ENCODE data around the gene KLF3. TPM values are rescaled to one million over a fixed set of nuclear protein-coding genes. Genes with fewer than 3 reads are reported as not detected.
A peak's percentile ranks its signal among the peaks of the same experiment; 100 is the strongest.

KLF3 gene
- total RNA-seq, 1 experiment from 2014 or later = 49.9 TPM

GRCh38 chr4:38692421-38692820 is 28.4 kb downstream of the KLF3 start:
- CTCF ChIA-PET = interaction anchor here (0.6 kb wide), 1 partner anchor 41 kb away, joined by 4 read pairs; no protein-coding TSS in a partner anchor
- no peak overlapping the region for H3K27ac Mint-ChIP-seq (ENCODE audit: unreplicated experiment)
- no peak for TF ChIP-seq CTCF (IDR thresholded peaks at IDR 0.05; ENCODE audit: unreplicated experiment)
- no TSS peak for BruUV-seq (replicated peaks)
- no peaks in the 10 kb centered on the region for H3K9me3 Mint-ChIP-seq (ENCODE audit: low read depth, unreplicated experiment)
- H3K4me1 Mint-ChIP-seq (ENCODE audit: low read depth, unreplicated experiment) = peaks cover 17% of the 10 kb centered on the region
- H3K36me3 Mint-ChIP-seq (ENCODE audit: insufficient read depth, unreplicated experiment) = peaks cover 70% of the 10 kb centered on the region
- H3K4me3 Mint-ChIP-seq (ENCODE audit: low read depth, unreplicated experiment) = no peak overlapping the region
- H3K27me3 Mint-ChIP-seq (ENCODE audit: unreplicated experiment) = no peaks in the 10 kb centered on the region
- no peak for DNase-seq
- intact Hi-C loops (cut with micrococcal nuclease; ENCODE audit: unreplicated experiment) = no loop called here

GRCh38 chr4:38693569-38693968 is 29.6 kb downstream of the KLF3 start:
- no peak overlapping the region for H3K27ac Mint-ChIP-seq (ENCODE audit: unreplicated experiment)
- TF ChIP-seq CTCF (IDR thresholded peaks at IDR 0.05; ENCODE audit: unreplicated experiment) = no peak
- no peak for DNase-seq
- CTCF ChIA-PET = no interaction called here
- peaks cover 19% of the 10 kb centered on the region for H3K4me1 Mint-ChIP-seq (ENCODE audit: low read depth, unreplicated experiment)
- BruUV-seq (replicated peaks) = no TSS peak
- no peaks in the 10 kb centered on the region for H3K9me3 Mint-ChIP-seq (ENCODE audit: low read depth, unreplicated experiment)
- peaks cover 65% of the 10 kb centered on the region for H3K36me3 Mint-ChIP-seq (ENCODE audit: insufficient read depth, unreplicated experiment)
- no peak overlapping the region for H3K4me3 Mint-ChIP-seq (ENCODE audit: low read depth, unreplicated experiment)
- no peaks in the 10 kb centered on the region for H3K27me3 Mint-ChIP-seq (ENCODE audit: unreplicated experiment)
- intact Hi-C loops (cut with micrococcal nuclease; ENCODE audit: unreplicated experiment) = no loop called here

- peak overlapping the region; percentile 72 for H3K27ac Mint-ChIP-seq (ENCODE audit: unreplicated experiment)
- H3K4me3 Mint-ChIP-seq (ENCODE audit: low read depth, unreplicated experiment) = no peak overlapping the region
- CTCF ChIA-PET = no interaction called here
- no peaks in the 10 kb centered on the region for H3K27me3 Mint-ChIP-seq (ENCODE audit: unreplicated experiment)
- H3K9me3 Mint-ChIP-seq (ENCODE audit: low read depth, unreplicated experiment) = no peaks in the 10 kb centered on the region
- peaks cover 19% of the 10 kb centered on the region for H3K4me1 Mint-ChIP-seq (ENCODE audit: low read depth, unreplicated experiment)
- no peak for DNase-seq
- peaks cover 65% of the 10 kb centered on the region for H3K36me3 Mint-ChIP-seq (ENCODE audit: insufficient read depth, unreplicated experiment)
- intact Hi-C loops (cut with micrococcal nuclease; ENCODE audit: unreplicated experiment) = no loop called here
- no peak for TF ChIP-seq CTCF (IDR thresholded peaks at IDR 0.05; ENCODE audit: unreplicated experiment)
- BruUV-seq (replicated peaks) = no TSS peak
Observed at GRCh38 chr4:38694330-38694729, 30.3 kb downstream of the KLF3 start.

GRCh38 chr4:38695809-38696208 is 31.8 kb downstream of the KLF3 start:
- Mint-ChIP-seq H3K27ac (ENCODE audit: unreplicated experiment) (peak overlapping the region; percentile 61), H3K27me3 (ENCODE audit: unreplicated experiment) (no peaks in the 10 kb centered on the region), H3K9me3 (ENCODE audit: low read depth, unreplicated experiment) (no peaks in the 10 kb centered on the region), H3K4me1 (ENCODE audit: low read depth, unreplicated experiment) (peaks cover 19% of the 10 kb centered on the region), H3K4me3 (ENCODE audit: low read depth, unreplicated experiment) (no peak overlapping the region), H3K36me3 (ENCODE audit: insufficient read depth, unreplicated experiment) (peaks cover 59% of the 10 kb centered on the region)
- no peak for TF ChIP-seq CTCF (IDR thresholded peaks at IDR 0.05; ENCODE audit: unreplicated experiment)
- BruUV-seq (replicated peaks) = no TSS peak
- no peak for DNase-seq
- intact Hi-C loops (cut with micrococcal nuclease; ENCODE audit: unreplicated experiment) = no loop called here
- CTCF ChIA-PET = no interaction called here
